Breast epithelium (tissue), 3 donors: ENCODE data around the gene MBTPS1.

ENCODE experiments used
- CTCF ChIP-seq, 3 donors: fragments of 450-650 bp; IDR thresholded peaks; one replicate each; pipeline ENCODE4 v1.5.1; 2016 to 2017; ENCODE audit warnings: antibody characterized with exemption in 3 of 3, mild to moderate bottlenecking in 3 of 3, moderate library complexity in 3 of 3
- POLR2A ChIP-seq: fragments of 450-650 bp; IDR thresholded peaks from one replicate; pipeline ENCODE4 v1.6.1; 2016; ENCODE audit warnings: antibody characterized with exemption, mild to moderate bottlenecking, moderate library complexity

GRCh38 chr16:84052071-84052622, 64.6 kb downstream of the MBTPS1 start:
- TF ChIP-seq POLR2A (no peak), CTCF (IDR thresholded peaks at IDR 0.05) (no peak)
